Nephron (organoid): Measurements from ENCODE around the gene PPP1R12B.
A peak's percentile ranks its signal among the peaks of the same experiment; 100 is the strongest.
"Not testable (repeated sequence)": the region's sequence is repeated elsewhere in the genome, so short reads cannot be mapped to it uniquely, and the experiment has no call there.

Experiments used
- H3K27ac Mint-ChIP-seq, 3 experiments: 2 replicates each; pipeline ENCODE4 v1.8.0; 2020; ENCODE audit warnings: mixed read lengths in 3 of 3, mild to moderate bottlenecking in 2 of 3, moderate library complexity in 1 of 3
- H3K27me3 Mint-ChIP-seq: 2 replicates; pipeline ENCODE4 v1.8.0; 2021; ENCODE audit warnings: low read depth, mild to moderate bottlenecking, moderate library complexity, mixed read lengths
- H3K36me3 Mint-ChIP-seq: 2 replicates; pipeline ENCODE4 v1.8.0; 2020; ENCODE audit warnings: low read depth, mixed read lengths
- H3K4me1 Mint-ChIP-seq: 2 replicates; pipeline ENCODE4 v1.8.0; 2020; ENCODE audit warnings: mixed read lengths
- H3K4me3 Mint-ChIP-seq, 3 experiments: 2 replicates each; pipeline ENCODE4 v1.8.0; 2020; ENCODE audit warnings: mild to moderate bottlenecking in 3 of 3, mixed read lengths in 3 of 3, moderate library complexity in 2 of 3
- H3K9me3 Mint-ChIP-seq: 2 replicates; pipeline ENCODE4 v1.8.0; 2020; ENCODE audit warnings: mixed read lengths
- CTCF ChIP-seq, 3 experiments: fragments of 200-600 bp; sonication (generic); IDR thresholded peaks; one replicate each; pipeline ENCODE4 v1.5.0; 2021; ENCODE audit warnings: antibody characterized with exemption in 3 of 3; ENCODE audit not compliant: unreplicated experiment in 3 of 3

The PPP1R12B gene

GRCh38 chr1:202578001-202578504 is 229.6 kb downstream of the PPP1R12B start:
- Mint-ChIP-seq H3K27me3 (no peaks in the 10 kb centered on the region), H3K27ac (peak overlapping the region; percentile 97 to 98 (median 98)), H3K36me3 (peaks cover 18% of the 10 kb centered on the region), H3K4me1 (peaks cover 90% of the 10 kb centered on the region), H3K4me3 (peak overlapping the region; percentile 45 to 60 (median 50)), H3K9me3 (no peaks in the 10 kb centered on the region)
- TF ChIP-seq CTCF (IDR thresholded peaks at IDR 0.05; ENCODE audit: unreplicated experiment in 3 of 3), result no peak

- Mint-ChIP-seq H3K9me3 (no peaks in the 10 kb centered on the region), H3K36me3 (peaks cover 16% of the 10 kb centered on the region), H3K4me3 (peak overlapping the region; percentile 13 to 45 (median 13)), H3K27me3 (no peaks in the 10 kb centered on the region), H3K4me1 (peaks cover 84% of the 10 kb centered on the region), H3K27ac (peak overlapping the region; percentile 97 to 98 (median 98))
- no peak for TF ChIP-seq CTCF (IDR thresholded peaks at IDR 0.05; ENCODE audit: unreplicated experiment in 3 of 3)
Observed at GRCh38 chr1:202578565-202578964, 230.1 kb downstream of the PPP1R12B start.

GRCh38 chr1:202579806-202580205 is 231.3 kb downstream of the PPP1R12B start:
- H3K36me3 Mint-ChIP-seq, result peaks cover 20% of the 10 kb centered on the region
- H3K27ac Mint-ChIP-seq, result peak overlapping the region; percentile 97 to 98 (median 98)
- no peaks in the 10 kb centered on the region for H3K9me3 Mint-ChIP-seq
- H3K4me1 Mint-ChIP-seq, result peaks cover 81% of the 10 kb centered on the region
- H3K4me3 Mint-ChIP-seq, result peak overlapping the region in 2 of 3 experiments; percentile 40 to 46
- TF ChIP-seq CTCF (IDR thresholded peaks at IDR 0.05; ENCODE audit: unreplicated experiment in 3 of 3), result no peak
- H3K27me3 Mint-ChIP-seq, result peaks cover 4% of the 10 kb centered on the region

- TF ChIP-seq CTCF (IDR thresholded peaks at IDR 0.05; ENCODE audit: unreplicated experiment in 3 of 3), result no peak
- Mint-ChIP-seq H3K27me3 (peaks cover 5% of the 10 kb centered on the region), H3K9me3 (no peaks in the 10 kb centered on the region), H3K4me1 (peaks cover 74% of the 10 kb centered on the region), H3K36me3 (peaks cover 20% of the 10 kb centered on the region), H3K27ac (peak overlapping the region; percentile 97 to 98 (median 98)), H3K4me3 (peak overlapping the region; percentile 3 to 39 (median 21))
Observed at GRCh38 chr1:202580619-202581018, 232.1 kb downstream of the PPP1R12B start.

GRCh38 chr1:202582350-202582749 is 233.9 kb downstream of the PPP1R12B start:
- peaks cover 74% of the 10 kb centered on the region for H3K4me1 Mint-ChIP-seq
- not testable (repeated sequence) for H3K4me3 Mint-ChIP-seq, H3K27me3 Mint-ChIP-seq, H3K9me3 Mint-ChIP-seq
- peak overlapping the region; percentile 53 to 98 (median 73) for H3K27ac Mint-ChIP-seq
- H3K36me3 Mint-ChIP-seq, result peaks cover 20% of the 10 kb centered on the region

- peak overlapping the region in 2 of 3 experiments; percentile 24 to 57 for H3K27ac Mint-ChIP-seq
- peaks cover 5% of the 10 kb centered on the region for H3K27me3 Mint-ChIP-seq
- peaks cover 20% of the 10 kb centered on the region for H3K36me3 Mint-ChIP-seq
- H3K4me3 Mint-ChIP-seq, result no peak overlapping the region
- peaks cover 74% of the 10 kb centered on the region for H3K4me1 Mint-ChIP-seq
- no peak for TF ChIP-seq CTCF (IDR thresholded peaks at IDR 0.05; ENCODE audit: unreplicated experiment in 3 of 3)
- H3K9me3 Mint-ChIP-seq, result no peaks in the 10 kb centered on the region
Observed at GRCh38 chr1:202584707-202585589, 236.4 kb downstream of the PPP1R12B start.
